GM19324 (cell line): ENCODE measurements around the gene DRAM1.
A peak's percentile ranks its signal among the peaks of the same experiment; 100 is the strongest.

Source experiments
- ATAC-seq: cut with Tn5 transposase; IDR thresholded peaks from one replicate; pipeline ENCODE4 v1.9.1; 2021; ENCODE audit warnings: mild to moderate bottlenecking, moderate library complexity; ENCODE audit not compliant: unreplicated experiment, low FRiP score

Gene DRAM1

GRCh38 chr12:101939306-101939705, 61.9 kb downstream of the DRAM1 start:
- no peak for ATAC-seq

- ATAC-seq = no peak
These were observed 62.5 kb downstream of the DRAM1 start for GRCh38 chr12:101939856-101940265.

GRCh38 chr12:101940400-101940950, 63.1 kb downstream of the DRAM1 start:
- no peak for ATAC-seq

- ATAC-seq = peak; percentile 64
These were observed 64.2 kb downstream of the DRAM1 start for GRCh38 chr12:101941306-101942249.

- ATAC-seq = no peak
These were observed 64.8 kb downstream of the DRAM1 start for GRCh38 chr12:101942250-101942605.

GRCh38 chr12:101945369-101946232, 68.2 kb downstream of the DRAM1 start:
- no peak for ATAC-seq

GRCh38 chr12:101946233-101946611, 68.8 kb downstream of the DRAM1 start:
- no peak for ATAC-seq

- no peak for ATAC-seq
These were observed 69.9 kb downstream of the DRAM1 start for GRCh38 chr12:101947316-101947715.

- no peak for ATAC-seq
These were observed 71.0 kb downstream of the DRAM1 start for GRCh38 chr12:101948365-101948764.

GRCh38 chr12:101951002-101951670, 73.8 kb downstream of the DRAM1 start:
- no peak for ATAC-seq

GRCh38 chr12:101954113-101954512, 76.7 kb downstream of the DRAM1 start:
- ATAC-seq = no peak

GRCh38 chr12:101954676-101955075, 77.3 kb downstream of the DRAM1 start:
- ATAC-seq = no peak

GRCh38 chr12:101957252-101957959, 80.0 kb downstream of the DRAM1 start:
- ATAC-seq = no peak

GRCh38 chr12:101959607-101960006, 82.2 kb downstream of the DRAM1 start:
- ATAC-seq = no peak

GRCh38 chr12:101962486-101962885, 85.1 kb downstream of the DRAM1 start:
- ATAC-seq = no peak

GRCh38 chr12:101963697-101964096, 86.3 kb downstream of the DRAM1 start:
- no peak for ATAC-seq

GRCh38 chr12:101966496-101966895, 89.1 kb downstream of the DRAM1 start:
- no peak for ATAC-seq

- ATAC-seq = no peak
These were observed 90.1 kb downstream of the DRAM1 start for GRCh38 chr12:101967506-101967905.

- ATAC-seq = no peak
These were observed 91.4 kb downstream of the DRAM1 start for GRCh38 chr12:101968770-101969169.
